Muscle layer of colon (tissue), 2 donors: ENCODE data around the gene PPP1R1C.
A peak's percentile ranks its signal among the peaks of the same experiment; 100 is the strongest.
"Not testable (repeated sequence)": the region's sequence is repeated elsewhere in the genome, so short reads cannot be mapped to it uniquely, and the experiment has no call there.

ENCODE experiments used
- H3K27ac ChIP-seq: one replicate; pipeline ENCODE4 v1.7.0; 2013; ENCODE audit warnings: low read depth, mild to moderate bottlenecking, low read length, moderate library complexity
- H3K27me3 ChIP-seq, 2 donors: one replicate each; pipeline ENCODE4 v1.7.0; 2013; ENCODE audit warnings: low read length in 2 of 2, mild to moderate bottlenecking in 2 of 2; ENCODE audit not compliant: insufficient read depth in 2 of 2, control insufficient read depth in 1 of 2
- H3K36me3 ChIP-seq: one replicate; pipeline ENCODE4 v1.7.0; 2013; ENCODE audit warnings: mild to moderate bottlenecking, low read length; ENCODE audit not compliant: insufficient read depth
- H3K4me1 ChIP-seq: one replicate; pipeline ENCODE4 v1.7.0; 2013; ENCODE audit warnings: mild to moderate bottlenecking, low read length; ENCODE audit not compliant: insufficient read depth
- H3K4me3 ChIP-seq, 2 donors: one replicate each; pipeline ENCODE4 v1.7.0; 2013; ENCODE audit warnings: low read length in 2 of 2, low read depth in 1 of 2, mild to moderate bottlenecking in 1 of 2, moderate library complexity in 1 of 2
- H3K9ac ChIP-seq: one replicate; pipeline ENCODE4 v1.7.0; 2013; ENCODE audit warnings: low read length
- H3K9me3 ChIP-seq: one replicate; pipeline ENCODE4 v1.7.0; 2013; ENCODE audit warnings: mild to moderate bottlenecking, low read length
- donor health status: abdominal sarcoma.
- donor health status: Adenocarcinoma of cecum.

The PPP1R1C gene

GRCh38 chr2:181953881-181954537, 31.6 kb upstream of the PPP1R1C start:
- Histone ChIP-seq H3K36me3 (no peaks in the 10 kb centered on the region), H3K4me1 (no peaks in the 10 kb centered on the region), H3K9ac (no peak overlapping the region), H3K9me3 (no peaks in the 10 kb centered on the region), H3K27me3 (no peaks in the 10 kb centered on the region), H3K4me3 (peak overlapping the region in 1 of 2 donors; percentile 32), H3K27ac (no peak overlapping the region)

DNA sequence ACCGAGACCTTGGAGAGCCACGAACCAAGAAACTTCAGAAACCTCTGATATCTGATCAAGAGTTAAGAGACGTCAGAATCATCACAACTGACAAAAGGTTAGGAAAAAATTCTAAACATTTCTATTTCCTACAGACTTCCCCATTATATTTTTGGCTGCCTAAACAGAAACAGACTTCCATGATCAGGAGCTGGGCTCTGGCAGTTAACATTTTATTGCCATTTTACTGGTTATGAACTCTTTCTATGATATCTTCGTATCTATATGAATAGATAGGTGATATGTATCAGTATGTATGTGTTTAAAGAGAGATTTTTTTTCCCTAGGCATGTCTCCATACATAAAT, 31.1 kb upstream of the PPP1R1C start:
- Histone ChIP-seq H3K9ac (no peak overlapping the region), H3K4me3 (peak overlapping the region in 1 of 2 donors; percentile 32), H3K36me3 (no peaks in the 10 kb centered on the region), H3K9me3 (no peaks in the 10 kb centered on the region), H3K27ac (no peak overlapping the region), H3K27me3 (no peaks in the 10 kb centered on the region), H3K4me1 (no peaks in the 10 kb centered on the region)

DNA sequence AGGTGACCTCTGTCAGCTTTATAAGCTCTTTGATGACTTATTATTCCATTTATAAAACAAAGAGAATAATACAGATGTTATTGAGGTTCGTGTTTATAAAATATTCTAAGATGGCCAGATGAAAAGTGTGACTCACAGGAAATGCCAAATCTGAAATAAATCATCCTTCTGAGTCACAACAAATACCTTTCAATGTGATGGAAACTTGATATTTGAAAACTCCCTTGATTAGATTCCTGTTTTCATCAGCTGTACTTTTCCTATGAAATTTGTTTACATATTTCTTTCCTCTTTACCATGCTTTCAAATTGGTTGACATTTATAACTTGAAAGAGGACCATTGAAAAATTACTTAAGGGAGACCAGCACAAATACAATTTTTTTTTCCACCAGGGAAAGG, 30.6 kb upstream of the PPP1R1C start:
- no peaks in the 10 kb centered on the region for H3K9me3 ChIP-seq
- H3K27ac ChIP-seq: no peak overlapping the region
- H3K4me1 ChIP-seq: no peaks in the 10 kb centered on the region
- H3K27me3 ChIP-seq: no peaks in the 10 kb centered on the region
- H3K4me3 ChIP-seq: no peak overlapping the region
- no peaks in the 10 kb centered on the region for H3K36me3 ChIP-seq
- no peak overlapping the region for H3K9ac ChIP-seq

GRCh38 chr2:181955866-181956265, 29.8 kb upstream of the PPP1R1C start:
- not testable (repeated sequence) for H3K4me3 ChIP-seq, H3K27me3 ChIP-seq, H3K27ac ChIP-seq, H3K9ac ChIP-seq, H3K36me3 ChIP-seq, H3K4me1 ChIP-seq, H3K9me3 ChIP-seq

- H3K4me1 ChIP-seq: no peaks in the 10 kb centered on the region
- H3K9me3 ChIP-seq: no peaks in the 10 kb centered on the region
- H3K27ac ChIP-seq: no peak overlapping the region
- no peaks in the 10 kb centered on the region for H3K36me3 ChIP-seq
- no peaks in the 10 kb centered on the region for H3K27me3 ChIP-seq
- H3K4me3 ChIP-seq: no peak overlapping the region
- no peak overlapping the region for H3K9ac ChIP-seq
Observed at GRCh38 chr2:181957668-181958067, 28.0 kb upstream of the PPP1R1C start.

GRCh38 chr2:181958726-181959125, 26.9 kb upstream of the PPP1R1C start:
- no peak overlapping the region for H3K9ac ChIP-seq
- no peaks in the 10 kb centered on the region for H3K9me3 ChIP-seq
- no peaks in the 10 kb centered on the region for H3K4me1 ChIP-seq
- no peak overlapping the region for H3K27ac ChIP-seq
- no peak overlapping the region for H3K4me3 ChIP-seq
- H3K27me3 ChIP-seq: no peaks in the 10 kb centered on the region
- no peaks in the 10 kb centered on the region for H3K36me3 ChIP-seq

DNA sequence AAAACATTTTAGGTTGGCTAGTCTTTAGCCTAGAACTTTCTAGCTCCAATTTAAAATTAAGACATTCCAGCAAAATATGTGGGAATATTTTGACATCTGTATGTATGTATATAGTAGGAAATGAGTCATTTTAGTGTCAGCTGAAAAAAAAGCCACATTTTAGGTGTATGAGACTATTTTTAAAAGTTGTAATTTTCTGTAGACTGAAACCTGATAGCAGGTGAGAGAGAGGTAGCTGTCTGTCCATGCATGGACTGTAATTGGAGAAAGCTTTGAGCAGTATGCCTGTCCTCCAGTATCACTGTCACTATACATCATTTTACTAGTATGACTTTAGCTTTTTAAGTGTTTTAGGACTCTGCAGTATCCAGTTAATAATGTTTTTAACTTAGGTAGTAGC, 26.1 kb upstream of the PPP1R1C start:
- H3K36me3 ChIP-seq: no peaks in the 10 kb centered on the region
- no peaks in the 10 kb centered on the region for H3K4me1 ChIP-seq
- H3K27me3 ChIP-seq: no peaks in the 10 kb centered on the region
- H3K9me3 ChIP-seq: no peaks in the 10 kb centered on the region
- no peak overlapping the region for H3K4me3 ChIP-seq
- H3K9ac ChIP-seq: no peak overlapping the region
- H3K27ac ChIP-seq: no peak overlapping the region

DNA sequence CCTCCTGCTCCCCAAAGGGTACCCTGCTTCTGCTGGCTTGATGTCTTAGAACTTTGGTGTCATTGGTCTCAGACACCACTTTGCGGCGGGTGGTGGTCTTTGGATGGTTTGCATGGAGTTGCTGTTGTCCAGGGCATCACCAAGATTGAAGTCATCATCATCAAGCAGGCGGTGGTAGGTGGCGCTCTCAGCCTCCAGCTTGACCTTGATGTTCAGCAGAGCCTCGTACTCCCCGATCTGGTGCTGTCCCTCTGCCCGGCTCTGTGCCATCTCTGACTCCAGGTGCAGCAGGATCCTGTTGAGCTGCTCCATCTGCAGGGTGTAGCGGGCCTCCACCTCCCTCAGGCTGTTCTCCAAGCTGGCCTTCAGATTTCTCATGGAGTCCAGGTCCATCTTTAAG, 24.5 kb upstream of the PPP1R1C start:
- not testable (repeated sequence) for H3K9ac ChIP-seq, H3K9me3 ChIP-seq, H3K4me1 ChIP-seq, H3K4me3 ChIP-seq, H3K27me3 ChIP-seq, H3K36me3 ChIP-seq, H3K27ac ChIP-seq

DNA sequence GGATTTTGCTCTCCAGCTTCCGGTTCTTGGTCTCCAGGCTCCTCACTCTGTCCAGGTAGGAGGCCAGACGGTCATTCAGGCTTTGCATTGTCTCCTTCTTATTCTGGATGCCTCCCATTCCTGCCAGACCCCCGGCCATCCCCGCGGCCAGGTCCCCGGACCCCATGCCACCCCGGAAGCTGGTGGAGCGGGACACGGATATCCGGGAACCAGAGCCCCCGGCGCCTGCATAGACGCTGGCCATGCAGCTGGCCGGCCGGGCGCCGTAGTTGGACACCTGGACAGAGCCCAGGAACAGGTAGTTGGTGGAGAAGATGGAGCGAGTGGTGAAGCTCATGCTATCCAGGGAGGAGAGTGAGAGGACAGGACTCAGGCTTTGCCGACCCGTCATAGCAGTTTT, 23.5 kb upstream of the PPP1R1C start:
- Histone ChIP-seq H3K4me3 (no peak overlapping the region), H3K36me3 (no peaks in the 10 kb centered on the region), H3K9me3 (no peaks in the 10 kb centered on the region), H3K4me1 (no peaks in the 10 kb centered on the region), H3K27ac (no peak overlapping the region), H3K27me3 (no peaks in the 10 kb centered on the region), H3K9ac (no peak overlapping the region)

DNA sequence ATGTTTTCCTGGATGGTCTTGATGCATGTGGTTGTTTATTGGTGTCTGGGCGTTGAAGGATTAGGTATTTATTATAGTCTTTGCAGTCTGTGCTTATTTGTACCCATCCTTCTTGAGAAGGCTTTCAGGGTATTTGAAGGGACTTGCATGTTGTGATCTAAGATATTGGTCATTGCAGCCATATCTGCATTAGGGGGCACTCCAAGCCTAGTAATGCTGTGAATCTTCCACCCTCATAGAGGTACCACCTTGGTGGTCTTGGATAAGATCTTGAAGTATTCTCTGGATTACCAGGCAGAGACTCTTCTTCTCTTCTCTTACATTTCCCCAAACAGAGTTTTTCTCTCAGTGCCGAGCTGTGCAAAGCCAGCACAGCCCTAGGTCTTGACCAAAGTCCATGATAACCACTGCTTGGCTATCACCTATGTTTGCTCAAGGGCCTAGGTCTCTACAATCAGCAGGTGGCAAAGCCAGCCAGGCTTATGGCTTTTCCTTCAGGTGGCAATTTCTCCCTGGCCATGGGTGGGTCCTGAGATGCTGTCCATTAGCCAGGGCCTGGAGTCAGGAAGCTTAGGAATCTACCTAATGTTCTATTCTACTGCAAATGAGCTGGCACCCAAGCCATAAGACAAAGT, 15.4 kb upstream of the PPP1R1C start:
- Histone ChIP-seq H3K4me3 (no peak overlapping the region), H3K27me3 (no peaks in the 10 kb centered on the region), H3K27ac (no peak overlapping the region), H3K9me3 (no peaks in the 10 kb centered on the region), H3K36me3 (no peaks in the 10 kb centered on the region), H3K4me1 (no peaks in the 10 kb centered on the region), H3K9ac (no peak overlapping the region)

- Histone ChIP-seq H3K27ac (no peak overlapping the region), H3K9ac (no peak overlapping the region)
Observed at GRCh38 chr2:181971032-181971431, 14.6 kb upstream of the PPP1R1C start.

GRCh38 chr2:181972431-181973170, 13.1 kb upstream of the PPP1R1C start:
- Histone ChIP-seq H3K9me3 (no peaks in the 10 kb centered on the region), H3K9ac (no peak overlapping the region), H3K4me3 (no peak overlapping the region), H3K4me1 (no peaks in the 10 kb centered on the region), H3K36me3 (no peaks in the 10 kb centered on the region), H3K27me3 (no peaks in the 10 kb centered on the region), H3K27ac (no peak overlapping the region)

More at GRCh38 chr2:181971032-181971431, 14.6 kb upstream of the PPP1R1C start:
- no peaks in the 10 kb centered on the region for H3K4me1 ChIP-seq
- no peaks in the 10 kb centered on the region for H3K9me3 ChIP-seq
- no peaks in the 10 kb centered on the region for H3K36me3 ChIP-seq
- H3K27me3 ChIP-seq: no peaks in the 10 kb centered on the region
- H3K4me3 ChIP-seq: no peak overlapping the region
